Liver (tissue), 3 donors: ENCODE measurements around the gene NUP107.

Experiments used
- EGR1 ChIP-seq, 2 donors: IDR thresholded peaks; 2 replicates each; pipeline ENCODE4 v1.6.1; 2016 to 2018; ENCODE audit warnings: antibody characterized with exemption in 2 of 2, low read depth in 2 of 2
- GABPA ChIP-seq, 2 donors: IDR thresholded peaks in 1 of 2; conservative IDR thresholded peaks in 1 of 2; 2 replicates each; pipeline ENCODE4 v1.6.1; 2016; ENCODE audit warnings: antibody characterized with exemption in 2 of 2, mild to moderate bottlenecking in 1 of 2, moderate library complexity in 1 of 2
- RAD21 ChIP-seq, 2 donors: IDR thresholded peaks; 2 replicates each; pipeline ENCODE4 v1.6.1; 2016; ENCODE audit warnings: antibody characterized with exemption in 2 of 2, mild to moderate bottlenecking in 2 of 2
- REST ChIP-seq: IDR thresholded peaks from 2 replicates; pipeline ENCODE4 v1.6.1; 2016; ENCODE audit warnings: antibody characterized with exemption, mild to moderate bottlenecking
- TAF1 ChIP-seq: conservative IDR thresholded peaks from 2 replicates; pipeline ENCODE4 v1.6.1; 2016; ENCODE audit warnings: antibody characterized with exemption, mild to moderate bottlenecking
- ZBTB33 ChIP-seq: IDR thresholded peaks from 2 replicates; pipeline ENCODE4 v1.6.1; 2016; ENCODE audit warnings: antibody characterized with exemption
- TF ChIP-seq, protein P1 (sequence below): fragments of 150-350 bp; IDR thresholded peaks from 2 replicates; pipeline ENCODE4 v1.5.1; 2017; ENCODE audit warnings: improper control_type of control experiment, low read depth, low read length; ENCODE audit not compliant: missing input control
- donor health status: healthy.
- donor health status: healthy.

DNA sequence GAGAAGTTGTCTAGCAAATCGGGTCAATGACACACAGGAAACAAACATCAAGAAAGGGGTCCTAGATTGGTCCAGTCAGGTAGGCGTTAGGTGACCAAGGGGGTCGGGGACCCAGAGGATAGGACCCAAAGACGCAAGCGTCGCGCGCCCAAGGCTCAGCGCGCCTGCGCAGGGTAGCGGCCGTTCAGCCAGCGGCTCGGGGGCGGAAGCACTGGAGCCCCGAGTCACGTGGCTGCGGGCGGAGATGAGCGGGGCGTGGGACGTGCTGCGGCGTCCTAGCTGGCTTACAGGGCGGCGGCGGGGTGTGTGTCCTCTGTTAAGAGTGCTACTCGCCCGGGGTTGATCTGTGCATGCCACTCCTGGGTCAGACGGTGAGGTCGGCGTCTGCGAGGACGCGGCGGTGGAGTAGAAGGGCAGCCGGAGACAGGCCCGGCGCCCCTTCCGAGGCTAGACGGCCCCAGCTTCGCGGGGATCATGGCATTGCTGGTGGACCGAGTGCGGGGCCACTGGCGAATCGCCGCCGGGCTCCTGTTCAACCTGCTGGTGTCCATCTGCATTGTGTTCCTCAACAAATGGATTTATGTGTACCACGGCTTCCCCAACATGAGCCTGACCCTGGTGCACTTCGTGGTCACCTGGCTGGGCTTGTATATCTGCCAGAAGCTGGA lies 59.3 kb downstream of the NUP107 start, which contains the start of gene SLC35E3:
- TF ChIP-seq REST (peak; percentile 80), TAF1 (peak; percentile 71), ZBTB33 (no peak), GABPA (IDR thresholded peaks at IDR 0.05 in 1 of 2, conservative IDR thresholded peaks at IDR 0.05 in 1 of 2) (peak in 1 of 2 donors; percentile 85), EGR1 (IDR thresholded peaks at IDR 0.05; ENCODE audit: low read depth in 2 of 2) (peak in 1 of 2 donors; percentile 77), RAD21 (IDR thresholded peaks at IDR 0.05) (peak; percentile 52 to 53)
- TF ChIP-seq, protein P1, sequence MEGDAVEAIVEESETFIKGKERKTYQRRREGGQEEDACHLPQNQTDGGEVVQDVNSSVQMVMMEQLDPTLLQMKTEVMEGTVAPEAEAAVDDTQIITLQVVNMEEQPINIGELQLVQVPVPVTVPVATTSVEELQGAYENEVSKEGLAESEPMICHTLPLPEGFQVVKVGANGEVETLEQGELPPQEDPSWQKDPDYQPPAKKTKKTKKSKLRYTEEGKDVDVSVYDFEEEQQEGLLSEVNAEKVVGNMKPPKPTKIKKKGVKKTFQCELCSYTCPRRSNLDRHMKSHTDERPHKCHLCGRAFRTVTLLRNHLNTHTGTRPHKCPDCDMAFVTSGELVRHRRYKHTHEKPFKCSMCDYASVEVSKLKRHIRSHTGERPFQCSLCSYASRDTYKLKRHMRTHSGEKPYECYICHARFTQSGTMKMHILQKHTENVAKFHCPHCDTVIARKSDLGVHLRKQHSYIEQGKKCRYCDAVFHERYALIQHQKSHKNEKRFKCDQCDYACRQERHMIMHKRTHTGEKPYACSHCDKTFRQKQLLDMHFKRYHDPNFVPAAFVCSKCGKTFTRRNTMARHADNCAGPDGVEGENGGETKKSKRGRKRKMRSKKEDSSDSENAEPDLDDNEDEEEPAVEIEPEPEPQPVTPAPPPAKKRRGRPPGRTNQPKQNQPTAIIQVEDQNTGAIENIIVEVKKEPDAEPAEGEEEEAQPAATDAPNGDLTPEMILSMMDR = no peak
